SU-DHL-6 (cell line): ENCODE data around the gene ADAM12.

Source experiments
- EZH2phosphoT487 ChIP-seq: fragments of 200-600 bp; sonication (generic), shearing (Covaris generic); conservative IDR thresholded peaks from 2 replicates; pipeline ENCODE4 v1.6.1; 2018; ENCODE audit warnings: mild to moderate bottlenecking, antibody characterized with exemption, low read length, moderate library complexity, mixed read lengths
- TF ChIP-seq, protein P1 (sequence below): fragments of 200-600 bp; sonication (generic); IDR thresholded peaks from one replicate; pipeline ENCODE4 v1.5.1; 2017; ENCODE audit warnings: antibody characterized with exemption, mild to moderate bottlenecking, low read length, moderate library complexity; ENCODE audit not compliant: insufficient read depth, poor library complexity, severe bottlenecking

DNA sequence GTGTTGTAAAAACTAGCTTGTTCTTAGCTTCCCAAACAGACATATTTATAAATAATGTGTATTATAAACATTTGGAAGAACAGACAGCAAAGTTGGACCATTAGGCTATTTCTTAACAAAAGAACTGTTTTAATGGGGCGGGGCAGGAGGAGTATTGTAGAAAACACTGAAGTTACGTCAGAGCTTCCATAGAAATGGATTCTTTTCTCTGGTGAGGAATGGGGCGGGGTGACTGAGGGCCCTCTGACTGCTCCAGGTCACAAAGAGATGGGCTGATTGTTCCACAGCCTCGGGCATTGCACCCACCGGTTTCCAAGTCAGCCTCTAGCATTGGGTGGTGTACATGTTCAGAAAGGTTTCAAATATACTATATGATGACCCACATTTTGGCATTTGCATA, 36.8 kb upstream of the ADAM12 start:
- TF ChIP-seq, protein P1, sequence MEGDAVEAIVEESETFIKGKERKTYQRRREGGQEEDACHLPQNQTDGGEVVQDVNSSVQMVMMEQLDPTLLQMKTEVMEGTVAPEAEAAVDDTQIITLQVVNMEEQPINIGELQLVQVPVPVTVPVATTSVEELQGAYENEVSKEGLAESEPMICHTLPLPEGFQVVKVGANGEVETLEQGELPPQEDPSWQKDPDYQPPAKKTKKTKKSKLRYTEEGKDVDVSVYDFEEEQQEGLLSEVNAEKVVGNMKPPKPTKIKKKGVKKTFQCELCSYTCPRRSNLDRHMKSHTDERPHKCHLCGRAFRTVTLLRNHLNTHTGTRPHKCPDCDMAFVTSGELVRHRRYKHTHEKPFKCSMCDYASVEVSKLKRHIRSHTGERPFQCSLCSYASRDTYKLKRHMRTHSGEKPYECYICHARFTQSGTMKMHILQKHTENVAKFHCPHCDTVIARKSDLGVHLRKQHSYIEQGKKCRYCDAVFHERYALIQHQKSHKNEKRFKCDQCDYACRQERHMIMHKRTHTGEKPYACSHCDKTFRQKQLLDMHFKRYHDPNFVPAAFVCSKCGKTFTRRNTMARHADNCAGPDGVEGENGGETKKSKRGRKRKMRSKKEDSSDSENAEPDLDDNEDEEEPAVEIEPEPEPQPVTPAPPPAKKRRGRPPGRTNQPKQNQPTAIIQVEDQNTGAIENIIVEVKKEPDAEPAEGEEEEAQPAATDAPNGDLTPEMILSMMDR: no peak
- TF ChIP-seq EZH2phosphoT487: no peak
